ENCODE measurements around the gene FNDC10.

Gene FNDC10

GRCh38 chr1:1627829-1628753 lies 28.2 kb upstream of the FNDC10 start:
- no peak for DNase-seq (ENCODE audit: low read depth, low spot score)

GRCh38 chr1:1627261-1627828 lies 27.4 kb upstream of the FNDC10 start:
- DNase-seq (ENCODE audit: low read depth, low spot score), result no peak

- DNase-seq (ENCODE audit: low read depth, low spot score), result no peak
These were observed 26.5 kb upstream of the FNDC10 start for GRCh38 chr1:1626207-1627141.

DNA sequence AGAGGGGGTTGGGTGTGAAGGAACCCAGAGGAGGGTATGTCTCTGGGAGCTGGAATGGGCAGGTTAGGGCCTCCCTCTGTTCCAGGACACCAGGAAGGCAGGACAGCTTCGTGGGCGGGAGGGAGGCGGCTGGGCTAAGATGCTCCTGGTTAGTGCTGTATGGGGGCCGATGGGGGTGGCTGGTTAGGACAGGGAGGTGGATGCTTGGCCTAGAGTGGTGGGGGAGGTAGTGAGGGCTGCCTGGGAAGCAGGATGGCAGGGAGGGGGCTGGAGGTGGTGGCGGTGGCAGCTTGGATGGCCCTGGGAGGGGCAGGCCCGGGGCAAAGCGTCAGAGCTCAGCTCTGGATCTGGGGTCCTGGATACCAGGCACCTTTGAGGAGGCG lies 25.9 kb upstream of the FNDC10 start:
- no peak for DNase-seq (ENCODE audit: low read depth, low spot score)

DNA sequence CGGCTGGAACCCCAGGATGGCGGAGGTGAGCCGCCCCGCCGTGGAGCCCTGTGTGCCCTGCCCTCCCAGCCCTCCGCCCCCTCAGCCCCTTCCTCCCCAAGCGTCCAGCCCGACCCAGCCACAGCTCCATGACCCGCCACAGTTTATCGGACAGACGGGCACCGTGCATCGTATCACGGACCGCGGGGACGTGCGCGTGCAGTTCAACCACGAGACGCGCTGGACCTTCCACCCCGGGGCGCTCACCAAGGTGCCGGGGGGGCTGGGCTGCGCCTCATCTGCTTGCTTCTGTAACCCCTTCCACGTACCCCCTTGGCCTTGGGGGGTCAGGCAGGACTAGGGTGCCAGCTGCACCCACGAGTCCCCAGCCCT lies 25.5 kb upstream of the FNDC10 start:
- no peak for DNase-seq (ENCODE audit: low read depth, low spot score)

DNA sequence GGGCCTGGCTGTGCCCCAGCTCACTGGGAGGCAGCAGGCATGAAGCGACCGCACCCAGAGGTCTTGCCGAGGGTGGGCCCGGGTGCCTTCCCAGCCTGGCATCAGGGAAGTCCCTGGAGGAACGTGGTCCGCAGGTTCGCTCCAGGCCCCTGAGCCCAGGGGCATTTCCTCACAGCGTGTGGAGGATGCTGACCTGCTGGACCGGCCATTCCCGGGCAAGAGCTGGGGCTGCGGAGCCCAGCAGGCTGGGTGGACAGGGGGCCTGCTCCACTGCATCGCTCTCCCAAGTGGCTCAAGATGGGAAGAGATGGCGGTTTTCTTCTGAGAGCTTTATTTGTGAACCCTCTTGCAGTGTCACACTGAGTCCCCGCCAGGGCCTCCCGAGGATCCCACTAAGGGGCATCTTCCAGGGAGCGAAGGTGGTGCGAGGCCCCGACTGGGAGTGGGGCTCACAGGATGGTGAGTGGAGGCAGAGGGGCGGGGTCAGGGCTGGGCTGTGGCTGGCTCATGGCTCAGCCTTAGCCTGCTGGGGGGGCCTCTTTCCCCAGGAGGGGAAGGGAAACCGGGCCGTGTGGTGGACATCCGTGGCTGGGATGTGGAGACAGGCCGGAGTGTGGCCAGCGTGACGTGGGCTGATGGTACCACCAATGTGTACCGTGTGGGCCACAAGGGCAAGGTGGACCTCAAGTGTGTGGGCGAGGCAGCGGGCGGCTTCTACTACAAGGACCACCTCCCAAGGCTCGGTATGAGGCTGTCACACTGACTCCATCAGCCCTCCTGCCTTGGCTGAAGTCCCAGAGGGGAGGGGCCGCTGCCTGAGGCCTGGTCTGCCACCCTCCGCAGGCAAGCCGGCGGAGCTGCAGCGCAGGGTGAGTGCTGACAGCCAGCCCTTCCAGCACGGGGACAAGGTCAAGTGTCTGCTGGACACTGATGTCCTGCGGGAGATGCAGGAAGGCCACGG lies 24.8 kb upstream of the FNDC10 start:
- no peak for DNase-seq (ENCODE audit: low read depth, low spot score)

DNA sequence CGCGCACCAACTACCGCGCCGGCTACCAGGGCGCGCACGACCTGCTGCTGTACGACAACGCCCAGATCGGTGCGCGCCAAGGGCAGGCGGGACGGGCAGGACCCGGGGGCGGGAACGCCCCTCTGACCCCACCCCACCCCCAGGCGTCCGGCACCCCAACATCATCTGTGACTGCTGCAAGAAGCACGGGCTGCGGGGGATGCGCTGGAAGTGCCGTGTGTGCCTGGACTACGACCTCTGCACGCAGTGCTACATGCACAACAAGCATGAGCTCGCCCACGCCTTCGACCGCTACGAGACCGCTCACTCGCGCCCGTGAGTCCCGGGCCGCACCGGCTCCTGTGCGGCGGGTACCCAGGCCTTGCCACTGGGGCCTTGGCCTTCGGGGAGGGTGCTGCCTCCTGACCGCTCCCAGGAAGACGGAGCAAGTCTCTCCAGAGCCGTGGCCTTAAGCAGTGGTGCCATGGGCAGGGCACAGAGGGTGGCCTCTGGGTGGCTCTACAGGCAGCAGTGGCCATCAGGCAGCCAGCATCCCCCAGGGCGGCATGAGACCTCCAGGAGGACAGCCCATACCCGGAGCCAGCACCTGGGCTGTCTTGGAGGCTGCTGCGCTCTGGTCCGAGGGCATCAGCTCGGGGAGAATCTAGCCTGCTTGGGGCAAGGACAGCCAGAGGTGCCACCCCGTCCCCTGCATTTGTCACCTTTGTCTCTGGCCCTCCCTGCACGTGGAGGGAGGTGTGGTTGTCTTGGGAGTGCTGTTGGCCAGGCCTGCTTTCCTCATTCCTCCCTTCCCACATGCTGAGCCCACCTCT lies 23.9 kb upstream of the FNDC10 start:
- DNase-seq (ENCODE audit: low read depth, low spot score), result no peak

DNA sequence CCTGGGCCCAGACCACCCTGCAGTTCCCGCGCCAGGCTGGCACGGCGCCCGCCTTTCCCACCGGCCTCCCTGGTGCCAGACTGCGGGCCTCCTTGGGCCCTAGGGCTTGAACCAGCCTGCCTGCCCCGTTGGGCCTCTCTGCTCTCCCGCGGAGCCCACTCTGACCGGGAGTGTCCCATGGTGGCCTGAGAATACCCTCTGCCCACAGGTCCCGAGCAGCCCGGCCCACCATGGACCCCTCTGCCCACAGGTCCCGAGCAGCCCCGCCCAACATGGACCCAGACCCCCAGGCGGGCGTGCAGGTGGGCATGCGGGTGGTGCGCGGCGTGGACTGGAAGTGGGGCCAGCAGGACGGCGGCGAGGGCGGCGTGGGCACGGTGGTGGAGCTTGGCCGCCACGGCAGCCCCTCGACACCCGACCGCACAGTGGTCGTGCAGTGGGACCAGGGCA lies 23.3 kb upstream of the FNDC10 start:
- DNase-seq (ENCODE audit: low read depth, low spot score), result no peak

DNA sequence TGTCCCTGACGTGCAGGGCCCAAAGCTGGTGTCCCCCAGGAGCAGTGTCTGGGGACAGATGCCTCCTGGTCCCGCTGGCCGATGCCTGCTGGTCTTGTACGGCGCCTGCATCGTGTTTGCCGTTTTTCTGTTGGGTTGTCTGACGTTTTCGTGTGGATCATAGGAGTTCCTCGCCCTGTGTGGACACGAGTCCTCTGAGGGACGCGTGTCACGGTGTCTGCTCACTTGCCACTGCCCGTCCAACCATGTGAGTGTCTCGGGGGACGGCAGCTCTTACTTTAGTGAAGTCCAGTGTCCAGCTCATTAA lies 22.8 kb upstream of the FNDC10 start:
- no peak for DNase-seq (ENCODE audit: low read depth, low spot score)

- no peak for DNase-seq (ENCODE audit: low read depth, low spot score)
These were observed 22.3 kb upstream of the FNDC10 start for GRCh38 chr1:1622010-1622787.

GRCh38 chr1:1621173-1622009 lies 21.5 kb upstream of the FNDC10 start:
- DNase-seq (ENCODE audit: low read depth, low spot score), result no peak

DNA sequence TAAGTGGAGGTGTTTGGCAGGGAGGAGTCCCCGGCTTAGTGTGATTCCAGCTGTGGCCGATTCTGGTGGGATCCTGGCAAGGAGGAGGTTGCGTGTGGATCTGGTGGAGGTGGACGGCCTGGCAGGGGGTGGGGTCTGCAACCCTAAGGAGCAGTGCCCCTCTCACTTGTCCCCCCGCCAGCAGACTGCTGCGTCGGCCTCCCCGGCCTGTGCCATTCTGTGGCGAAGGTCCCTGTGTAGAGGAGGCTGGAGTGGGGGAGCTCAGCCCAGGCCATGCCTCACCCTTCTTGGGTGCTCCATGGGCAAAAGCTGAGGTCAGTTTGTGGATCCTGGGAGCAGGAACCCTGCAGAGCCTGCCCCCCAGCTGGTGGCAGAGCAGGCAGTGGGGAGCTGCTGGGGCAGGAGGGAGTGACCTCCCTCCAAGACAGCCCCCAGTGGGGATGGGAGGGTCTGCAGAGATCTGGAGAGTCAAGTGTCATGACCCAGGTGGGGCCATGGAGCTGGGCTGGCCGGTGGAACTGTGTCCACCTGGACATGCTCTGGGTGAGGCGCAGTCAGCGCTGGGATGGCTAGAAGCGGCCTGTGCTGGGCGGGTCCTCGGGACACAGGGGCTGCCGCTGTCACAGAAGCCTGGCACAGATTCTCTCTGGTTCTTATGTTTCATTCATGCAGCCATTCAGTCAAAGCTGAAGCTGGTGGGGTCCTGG lies 20.7 kb upstream of the FNDC10 start:
- no peak for DNase-seq (ENCODE audit: low read depth, low spot score)

GRCh38 chr1:1619917-1620361 lies 20.0 kb upstream of the FNDC10 start:
- DNase-seq (ENCODE audit: low read depth, low spot score), result no peak

DNA sequence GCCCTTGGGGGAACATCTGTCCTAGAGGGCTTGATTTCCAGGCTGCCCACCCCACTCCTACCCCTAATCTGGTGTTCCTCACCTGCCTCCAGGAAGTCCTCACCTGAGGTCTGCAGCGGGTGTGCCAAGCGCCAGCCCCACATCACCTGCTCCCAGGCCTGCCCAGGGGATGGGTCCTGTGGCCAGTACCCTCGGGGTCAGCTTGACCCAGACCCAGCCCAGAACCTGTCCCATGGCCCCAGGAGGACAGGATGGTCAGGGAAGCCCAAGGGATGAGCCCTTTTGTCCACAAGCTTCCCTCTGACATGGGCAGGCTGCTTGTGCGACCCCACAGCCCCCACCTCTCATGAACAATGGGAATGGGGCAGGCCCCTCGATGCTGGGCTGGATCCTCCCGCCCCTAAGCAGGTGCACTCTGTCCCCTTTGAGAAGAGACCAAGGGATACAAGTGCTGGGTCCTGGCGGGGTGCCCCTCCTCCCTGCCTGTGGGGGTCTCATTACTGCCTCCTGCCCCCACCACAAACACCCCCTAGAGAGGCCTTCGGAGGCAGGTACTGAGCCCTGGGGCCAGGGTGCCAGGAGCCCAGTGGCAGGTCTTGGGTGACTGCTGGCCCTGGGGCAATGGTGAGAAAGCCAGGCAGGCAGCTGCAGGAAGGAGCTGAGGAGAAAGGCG lies 18.6 kb upstream of the FNDC10 start:
- no peak for DNase-seq (ENCODE audit: low read depth, low spot score)

DNA sequence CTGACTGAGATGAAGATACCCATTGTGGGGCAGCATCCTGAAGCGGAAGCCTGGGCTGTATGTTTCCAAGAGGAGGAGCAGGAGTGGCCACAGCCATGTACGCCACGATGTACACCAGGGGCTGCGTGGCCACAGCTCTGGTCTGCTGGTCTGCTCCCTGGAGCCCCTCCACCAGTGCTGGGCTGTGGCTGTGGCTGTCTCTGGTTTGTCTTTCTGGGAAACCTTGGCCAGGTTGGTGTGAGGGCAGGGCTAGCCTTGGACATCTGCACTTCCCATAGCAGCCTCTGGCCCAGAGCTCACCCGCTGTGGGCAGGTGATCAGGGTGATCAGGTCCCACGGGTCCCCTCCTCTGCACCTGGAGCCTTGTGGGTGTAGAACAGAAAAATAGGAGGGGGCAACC lies 18.0 kb upstream of the FNDC10 start:
- DNase-seq (ENCODE audit: low read depth, low spot score), result no peak

DNA sequence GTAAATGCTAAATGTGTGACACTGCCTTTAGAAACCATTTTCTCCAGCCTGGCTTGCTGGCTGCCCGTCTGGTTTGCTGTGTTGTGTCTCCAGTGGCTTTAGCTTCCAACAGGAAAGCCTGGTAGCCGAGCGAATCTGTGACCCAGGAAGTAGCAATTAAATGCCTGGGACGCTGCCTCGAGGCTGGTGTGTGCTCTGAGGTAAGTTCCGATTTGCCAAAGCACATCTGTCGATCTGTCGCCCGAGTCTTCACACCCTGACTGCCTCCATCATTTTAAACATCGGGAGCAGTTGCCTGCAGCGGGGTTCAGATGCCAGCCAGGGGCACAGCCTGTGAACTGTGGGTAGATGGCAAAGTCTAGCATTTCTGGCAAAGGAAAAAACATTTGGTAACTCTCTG lies 17.6 kb upstream of the FNDC10 start:
- no peak for DNase-seq (ENCODE audit: low read depth, low spot score)

GRCh38 chr1:1616838-1617237 lies 16.9 kb upstream of the FNDC10 start:
- no peak for DNase-seq (ENCODE audit: low read depth, low spot score)

Measured in activated naive CD8-positive, alpha-beta T cell treated with anti-CD3 and anti-CD28 coated beads, Interleukin-2, amount 50 U/mL, for 16 hours (primary cell).